PC-9 (cell line): ENCODE data around the gene CAMTA1. TPM values are rescaled to one million over a fixed set of nuclear protein-coding genes. Genes with fewer than 3 reads are reported as not detected.

Source experiments
- BruUV-seq: library from RNA; stranded (reverse); fragments of 400-500 nt; replicated peaks from 2 replicates; lab custom pipeline; 2021; lab: Mats Ljungman, UMichigan
- CTCF ChIA-PET: fragments of 300-600 bp; sonication (Branson Sonifier 250); formaldehyde crosslinking; loops from one replicate; lab custom pipeline; 2022; ENCODE audit warnings: antibody characterized with exemption; lab: Charles Lee
- POLR2A ChIA-PET: fragments of 300-600 bp; sonication (Branson Sonifier 250); formaldehyde crosslinking; loops from one replicate; lab custom pipeline; 2022; ENCODE audit warnings: antibody characterized with exemption; ENCODE audit not compliant: unreplicated experiment; lab: Charles Lee
- DNase-seq, 2 experiments: peaks; one replicate each; pipeline versions ENCODE4 v3.0.0 to v3.0.0-alpha.2; 2015 to 2022; ENCODE audit warnings: mixed read lengths in 1 of 2
- H2AFZ ChIP-seq: fragments of 200-600 bp; sonication (generic); 2 replicates; pipeline ENCODE4 v1.8.1; 2017; ENCODE audit warnings: antibody characterized with exemption
- H3F3A ChIP-seq: fragments of 200-600 bp; sonication (generic); 2 replicates; pipeline ENCODE4 v1.8.1; 2017; ENCODE audit warnings: antibody characterized with exemption, mild to moderate bottlenecking, low read depth; ENCODE audit not compliant: insufficient read depth
- H3K27ac ChIP-seq: fragments of 200-600 bp; sonication (generic); 2 replicates; pipeline ENCODE4 v1.6.1; 2016; ENCODE audit warnings: mixed run types
- H3K27me3 ChIP-seq: fragments of 200-600 bp; sonication (generic); 2 replicates; pipeline ENCODE4 v1.6.1; 2016; ENCODE audit warnings: low read depth, mixed run types; ENCODE audit not compliant: insufficient read depth
- H3K36me3 ChIP-seq: fragments of 200-600 bp; sonication (generic); 2 replicates; pipeline ENCODE4 v1.6.1; 2016; ENCODE audit warnings: low read depth, mixed run types
- H3K4me1 ChIP-seq: fragments of 200-600 bp; sonication (generic); replicated peaks from 2 replicates; pipeline ENCODE4 v1.6.1; 2016; ENCODE audit warnings: mixed run types; ENCODE audit not compliant: insufficient read depth
- H3K4me2 ChIP-seq: fragments of 200-600 bp; sonication (generic); 2 replicates; pipeline ENCODE4 v1.6.1; 2017; ENCODE audit warnings: mixed run types
- H3K4me3 ChIP-seq: fragments of 200-600 bp; sonication (generic); 2 replicates; pipeline ENCODE4 v1.6.1; 2016; ENCODE audit warnings: mixed run types
- H3K79me2 ChIP-seq: fragments of 200-600 bp; sonication (generic); 2 replicates; pipeline ENCODE4 v1.6.1; 2017; ENCODE audit warnings: low read depth, mixed run types
- H3K9me2 ChIP-seq: fragments of 200-600 bp; sonication (generic); 2 replicates; pipeline ENCODE4 v1.8.1; 2017; ENCODE audit warnings: mild to moderate bottlenecking; ENCODE audit not compliant: insufficient read depth
- H3K9me3 ChIP-seq: fragments of 200-600 bp; sonication (generic); 2 replicates; pipeline ENCODE4 v1.8.1; 2016; ENCODE audit warnings: low read depth; ENCODE audit not compliant: insufficient read depth
- H4K20me1 ChIP-seq: fragments of 200-600 bp; sonication (generic); 2 replicates; pipeline ENCODE4 v1.8.1; 2017; ENCODE audit not compliant: insufficient read depth
- EZH2 ChIP-seq: fragments of 200-600 bp; sonication (generic); IDR thresholded peaks from 2 replicates; pipeline ENCODE4 v1.8.0; 2017; ENCODE audit warnings: antibody characterized with exemption, low read depth
- intact Hi-C: fragments of 100-400 bp; cut with micrococcal nuclease; formaldehyde crosslinking; loops from one replicate; pipeline ENCODE4 v1.10.0; 2022; ENCODE audit not compliant: unreplicated experiment
- total RNA-seq: library from RNA; stranded (reverse); gene quantifications from 2 replicates; pipeline ENCODE4 v1.2.3, GENCODE V29; 2021
- TF ChIP-seq, protein P1 (sequence below): fragments of 200-600 bp; sonication (generic); conservative IDR thresholded peaks from 2 replicates; pipeline ENCODE4 v1.6.1; 2017; ENCODE audit warnings: mixed run types, antibody characterized with exemption, mild to moderate bottlenecking, moderate library complexity

The CAMTA1 gene
- total RNA-seq, 1 experiment from 2014 or later: 72.3 TPM

DNA sequence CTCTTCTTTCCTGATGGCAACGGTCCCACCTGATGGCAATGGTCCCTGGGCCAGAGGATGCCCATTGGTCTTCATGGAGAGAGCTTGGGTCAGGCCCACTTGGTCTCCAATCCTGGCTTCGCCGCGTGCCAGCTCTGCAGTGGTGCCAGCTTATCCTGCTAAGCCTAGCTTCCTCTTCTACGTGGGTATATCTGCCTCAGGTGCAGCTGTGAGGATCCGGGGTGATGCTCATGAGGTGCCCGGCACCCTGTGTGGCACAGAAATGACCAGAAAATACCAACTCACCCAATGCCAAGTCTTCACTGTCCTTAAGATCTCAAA lies 437.4 kb downstream of the CAMTA1 start:
- Histone ChIP-seq H3K9me2 (no peaks in the 10 kb centered on the region), H3K36me3 (no peaks in the 10 kb centered on the region), H3F3A (no peaks in the 10 kb centered on the region), H4K20me1 (no peaks in the 10 kb centered on the region), H3K4me1 (no peaks in the 10 kb centered on the region), H2AFZ (no peak overlapping the region), H3K4me2 (no peak overlapping the region), H3K27me3 (peaks cover 40% of the 10 kb centered on the region), H3K9me3 (no peaks in the 10 kb centered on the region), H3K27ac (no peak overlapping the region), H3K79me2 (no peaks in the 10 kb centered on the region), H3K4me3 (no peak overlapping the region)
- BruUV-seq: no TSS peak
- TF ChIP-seq EZH2: no peak
- TF ChIP-seq, protein P1, sequence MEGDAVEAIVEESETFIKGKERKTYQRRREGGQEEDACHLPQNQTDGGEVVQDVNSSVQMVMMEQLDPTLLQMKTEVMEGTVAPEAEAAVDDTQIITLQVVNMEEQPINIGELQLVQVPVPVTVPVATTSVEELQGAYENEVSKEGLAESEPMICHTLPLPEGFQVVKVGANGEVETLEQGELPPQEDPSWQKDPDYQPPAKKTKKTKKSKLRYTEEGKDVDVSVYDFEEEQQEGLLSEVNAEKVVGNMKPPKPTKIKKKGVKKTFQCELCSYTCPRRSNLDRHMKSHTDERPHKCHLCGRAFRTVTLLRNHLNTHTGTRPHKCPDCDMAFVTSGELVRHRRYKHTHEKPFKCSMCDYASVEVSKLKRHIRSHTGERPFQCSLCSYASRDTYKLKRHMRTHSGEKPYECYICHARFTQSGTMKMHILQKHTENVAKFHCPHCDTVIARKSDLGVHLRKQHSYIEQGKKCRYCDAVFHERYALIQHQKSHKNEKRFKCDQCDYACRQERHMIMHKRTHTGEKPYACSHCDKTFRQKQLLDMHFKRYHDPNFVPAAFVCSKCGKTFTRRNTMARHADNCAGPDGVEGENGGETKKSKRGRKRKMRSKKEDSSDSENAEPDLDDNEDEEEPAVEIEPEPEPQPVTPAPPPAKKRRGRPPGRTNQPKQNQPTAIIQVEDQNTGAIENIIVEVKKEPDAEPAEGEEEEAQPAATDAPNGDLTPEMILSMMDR: no peak
- intact Hi-C loops: no loop called here
- ChIA-PET CTCF (no interaction called here), POLR2A (no interaction called here)
- no peak for DNase-seq

DNA sequence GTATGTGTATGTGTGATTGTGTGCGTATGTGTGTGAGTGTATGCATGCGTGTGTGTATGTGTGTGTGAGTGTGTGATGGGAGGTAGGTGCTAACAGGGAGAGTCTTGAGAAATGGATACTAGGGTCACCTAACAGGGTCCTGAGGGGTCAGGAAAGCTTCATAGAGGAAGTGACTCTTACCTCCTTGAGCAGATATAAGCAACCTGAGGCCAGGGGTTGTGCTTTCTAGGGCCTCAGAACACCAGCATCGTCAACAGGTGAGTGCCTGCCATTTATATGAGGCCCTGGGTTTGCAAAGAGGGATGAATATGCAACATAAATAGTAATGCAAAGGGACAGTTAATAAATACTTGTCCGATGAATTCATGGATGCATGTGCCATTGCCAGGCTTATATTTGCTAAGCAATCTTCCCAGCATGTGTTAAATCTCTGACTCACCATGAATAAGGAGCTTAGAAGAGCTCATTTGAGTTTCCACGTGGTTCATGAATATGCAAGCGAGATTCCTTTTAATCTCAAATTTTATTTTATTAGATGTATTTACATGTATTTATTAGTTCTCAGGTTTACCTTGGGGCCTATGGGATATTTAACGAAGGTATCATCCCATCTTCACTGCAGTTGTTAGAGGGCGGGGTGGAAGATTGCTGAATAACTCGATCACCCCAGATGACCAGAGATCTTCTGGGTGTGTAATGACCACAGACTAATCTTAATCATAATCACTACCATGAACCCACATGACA lies 438.3 kb downstream of the CAMTA1 start:
- Histone ChIP-seq H4K20me1 (no peaks in the 10 kb centered on the region), H3K36me3 (no peaks in the 10 kb centered on the region), H3K9me3 (no peaks in the 10 kb centered on the region), H2AFZ (no peak overlapping the region), H3K4me3 (no peak overlapping the region), H3F3A (no peaks in the 10 kb centered on the region), H3K9me2 (no peaks in the 10 kb centered on the region), H3K4me2 (no peak overlapping the region), H3K27ac (no peak overlapping the region), H3K27me3 (peaks cover 44% of the 10 kb centered on the region), H3K4me1 (no peaks in the 10 kb centered on the region), H3K79me2 (no peaks in the 10 kb centered on the region)
- CTCF ChIA-PET: no interaction called here
- intact Hi-C loops: no loop called here
- no TSS peak for BruUV-seq
- DNase-seq: no peak
- POLR2A ChIA-PET: no interaction called here
- no peak for TF ChIP-seq EZH2
- TF ChIP-seq, protein P1: no peak

DNA sequence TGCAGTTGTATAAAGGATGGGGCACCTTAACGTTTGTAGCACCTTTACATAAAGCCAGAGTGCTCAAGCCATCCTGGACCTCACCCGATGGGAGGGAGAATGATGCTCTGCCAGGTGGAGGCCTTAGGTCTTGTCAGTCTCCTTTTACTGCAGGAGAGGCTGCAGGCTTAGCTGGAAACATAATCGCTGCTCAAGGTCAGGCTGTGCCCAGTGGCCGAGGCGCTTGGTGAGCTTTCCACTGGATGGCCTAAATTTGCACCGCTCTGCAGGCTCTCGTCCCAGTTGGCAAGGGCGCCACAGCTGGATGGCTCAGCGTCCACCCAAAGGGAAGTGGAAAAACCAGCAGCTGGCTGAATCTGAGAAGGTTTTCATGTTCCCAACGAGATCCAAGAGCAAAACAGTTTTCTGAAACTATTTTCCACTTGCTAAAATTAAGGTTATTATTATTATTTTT lies 438.9 kb downstream of the CAMTA1 start:
- Histone ChIP-seq H4K20me1 (no peaks in the 10 kb centered on the region), H3F3A (no peaks in the 10 kb centered on the region), H3K9me2 (no peaks in the 10 kb centered on the region), H3K4me1 (no peaks in the 10 kb centered on the region), H3K27me3 (peaks cover 42% of the 10 kb centered on the region), H3K9me3 (no peaks in the 10 kb centered on the region), H3K79me2 (no peaks in the 10 kb centered on the region), H2AFZ (no peak overlapping the region), H3K4me2 (no peak overlapping the region), H3K36me3 (no peaks in the 10 kb centered on the region), H3K4me3 (no peak overlapping the region), H3K27ac (no peak overlapping the region)
- TF ChIP-seq, protein P1: no peak
- TF ChIP-seq EZH2: no peak
- ChIA-PET POLR2A (no interaction called here), CTCF (no interaction called here)
- intact Hi-C loops: no loop called here
- no TSS peak for BruUV-seq
- no peak for DNase-seq
